ENCODE measurements around the gene KIAA1586.
"Not testable (repeated sequence)": the region's sequence is repeated elsewhere in the genome, so short reads cannot be mapped to it uniquely, and the experiment has no call there.

- not testable (repeated sequence) for TF ChIP-seq CTCF (IDR thresholded peaks at IDR 0.05; ENCODE audit: insufficient read depth, low read length); REST (IDR thresholded peaks at IDR 0.05; ENCODE audit: insufficient replicate concordance, low read depth); GABPA (IDR thresholded peaks at IDR 0.05; ENCODE audit: low read depth); POLR2AphosphoS5 (IDR thresholded peaks at IDR 0.05; ENCODE audit: low read depth)
Observed at GRCh38 chr6:57047257-57047585, 728 bp downstream of the KIAA1586 start.

Data from HL-60 (cell line).